Kasumi-1 (cell line): Measurements from ENCODE around the gene PRELID1.

ENCODE experiments used
- DNase-seq, 2 experiments: peaks; one replicate each; lab custom pipeline; 2025; lab: John Stamatoyannopoulos, UW

Gene PRELID1

GRCh38 chr5:177313561-177314259 is 10.1 kb downstream of the PRELID1 start:
- DNase-seq: no peak

- DNase-seq: no peak
Measured at GRCh38 chr5:177314376-177315342, 11.1 kb downstream of the PRELID1 start.

- DNase-seq: no peak
Measured at GRCh38 chr5:177315411-177315810, 11.8 kb downstream of the PRELID1 start.

GRCh38 chr5:177316005-177316404 is 12.4 kb downstream of the PRELID1 start:
- no peak for DNase-seq

- DNase-seq: peak; percentile 79 to 86
Measured at GRCh38 chr5:177317959-177318377, 14.4 kb downstream of the PRELID1 start.

GRCh38 chr5:177319913-177320588 is 16.5 kb downstream of the PRELID1 start:
- no peak for DNase-seq

- peak; percentile 84 to 85 for DNase-seq
Measured at GRCh38 chr5:177320879-177321278, 17.3 kb downstream of the PRELID1 start.

GRCh38 chr5:177325868-177326381 is 22.3 kb downstream of the PRELID1 start:
- no peak for DNase-seq

- DNase-seq: no peak
Measured at GRCh38 chr5:177327539-177328522, 24.2 kb downstream of the PRELID1 start.

- DNase-seq: no peak
Measured at GRCh38 chr5:177328545-177329231, 25.1 kb downstream of the PRELID1 start.

GRCh38 chr5:177329883-177330282 is 26.3 kb downstream of the PRELID1 start:
- no peak for DNase-seq

GRCh38 chr5:177330991-177331842 is 27.6 kb downstream of the PRELID1 start:
- peak; percentile 91 for DNase-seq

GRCh38 chr5:177332031-177332895 is 28.7 kb downstream of the PRELID1 start:
- DNase-seq: no peak

- no peak for DNase-seq
Measured at GRCh38 chr5:177332896-177333260, 29.3 kb downstream of the PRELID1 start.

GRCh38 chr5:177333420-177334154 is 30.0 kb downstream of the PRELID1 start:
- DNase-seq: no peak

- DNase-seq: no peak
Measured at GRCh38 chr5:177334155-177334551, 30.6 kb downstream of the PRELID1 start.

GRCh38 chr5:177334781-177335700 is 31.4 kb downstream of the PRELID1 start:
- DNase-seq: no peak
